GM12878 (cell line): Measurements from ENCODE around the gene DCT.

ENCODE experiments used
- ATF7 ChIP-seq: fragments of 450-650 bp; IDR thresholded peaks from 2 replicates; pipeline ENCODE4 v1.6.1; 2016; ENCODE audit warnings: low read depth, mild to moderate bottlenecking
- BCL3 ChIP-seq: IDR thresholded peaks from 2 replicates; pipeline ENCODE4 v1.6.1; 2011; ENCODE audit warnings: borderline replicate concordance, low read depth, mild to moderate bottlenecking, moderate library complexity, low read length; ENCODE audit not compliant: insufficient read depth, poor library complexity, severe bottlenecking
- CEBPB ChIP-seq, 2 experiments: fragments of 150-350 bp in 1 of 2; IDR thresholded peaks; 2 replicates each; pipeline ENCODE4 v1.6.1; 2012 to 2014; ENCODE audit warnings: low read depth in 2 of 2, low read length in 2 of 2, borderline replicate concordance in 1 of 2, inconsistent platforms in 1 of 2
- CTCF ChIP-seq, 3 experiments: IDR thresholded peaks in 2 of 3; conservative IDR thresholded peaks in 1 of 3; 2 replicates each; pipeline ENCODE4 v1.5.1; 2011; ENCODE audit warnings: low read depth in 3 of 3, low read length in 3 of 3, mild to moderate bottlenecking in 3 of 3, control low read depth in 2 of 3, moderate library complexity in 2 of 3, inconsistent platforms in 1 of 3, mixed read lengths in 1 of 3; ENCODE audit not compliant: control insufficient read depth in 2 of 3, insufficient read depth in 1 of 3; ENCODE audit errors: extremely low read depth in 1 of 3
- EZH2 ChIP-seq: IDR thresholded peaks from 2 replicates; pipeline ENCODE4 v1.6.1; 2012; ENCODE audit warnings: low read depth, mild to moderate bottlenecking, control low read depth, inconsistent platforms, low read length, borderline replicate concordance; ENCODE audit not compliant: control insufficient read depth
- MAX ChIP-seq: IDR thresholded peaks from 2 replicates; pipeline ENCODE4 v1.6.1; 2012; ENCODE audit warnings: low read depth, low read length, improper control_type of control experiment
- MLLT1 ChIP-seq: fragments of 450-650 bp; IDR thresholded peaks from 2 replicates; pipeline ENCODE4 v1.6.1; 2016; ENCODE audit warnings: mild to moderate bottlenecking
- NKRF ChIP-seq: fragments of 450-650 bp; conservative IDR thresholded peaks from 2 replicates; pipeline ENCODE4 v1.6.1; 2017; ENCODE audit warnings: mild to moderate bottlenecking, moderate library complexity
- POLR2A ChIP-seq: IDR thresholded peaks from 2 replicates; pipeline ENCODE4 v1.6.1; 2011; ENCODE audit warnings: low read depth, mild to moderate bottlenecking, low read length
- RAD21 ChIP-seq: IDR thresholded peaks from 2 replicates; pipeline ENCODE4 v1.6.1; 2011; ENCODE audit warnings: mild to moderate bottlenecking, low read depth, low read length, moderate library complexity; ENCODE audit not compliant: insufficient read depth
- SMC3 ChIP-seq: IDR thresholded peaks from 2 replicates; pipeline ENCODE4 v1.6.1; 2011; ENCODE audit warnings: low read length, improper control_type of control experiment, borderline replicate concordance
- SUZ12 ChIP-seq: fragments of 200-600 bp; sonication (generic); IDR thresholded peaks from one replicate; pipeline ENCODE4 v1.6.1; 2018; ENCODE audit warnings: antibody characterized with exemption, mild to moderate bottlenecking; ENCODE audit not compliant: unreplicated experiment
- TAF1 ChIP-seq: IDR thresholded peaks from 2 replicates; pipeline ENCODE4 v1.6.1; 2011; ENCODE audit warnings: mild to moderate bottlenecking, low read depth, low read length, borderline replicate concordance
- ZNF217 ChIP-seq: fragments of 450-650 bp; IDR thresholded peaks from 2 replicates; pipeline ENCODE4 v1.6.1; 2017; ENCODE audit warnings: antibody characterized with exemption, mild to moderate bottlenecking

- TF ChIP-seq ZNF217 (no peak), NKRF (no peak), POLR2A (no peak), CTCF (IDR thresholded peaks at IDR 0.05 in 2 of 3, conservative IDR thresholded peaks at IDR 0.05 in 1 of 3; ENCODE audit: control insufficient read depth in 2 of 3, extremely low read depth in 1 of 3, insufficient read depth in 1 of 3, low read depth in 3 of 3, low read length in 3 of 3) (no peak), SUZ12 (no peak), MAX (no peak), RAD21 (no peak), MLLT1 (no peak), SMC3 (no peak), CEBPB (IDR thresholded peaks at IDR 0.05; ENCODE audit: borderline replicate concordance in 1 of 2, low read depth in 2 of 2, low read length in 2 of 2) (no peak), BCL3 (no peak), EZH2 (no peak), TAF1 (no peak), ATF7 (no peak)
Observed at GRCh38 chr13:94515911-94516310, 36.4 kb upstream of the DCT start.
